Gastroesophageal sphincter (tissue), 3 donors: ENCODE data around the gene FBXO38.

Source experiments
- CTCF ChIP-seq, 4 experiments: fragments of 200-600 bp in 2 of 4; fragments of 450-650 bp in 2 of 4; sonication (generic) in 1 of 4; IDR thresholded peaks; one replicate each; pipeline ENCODE4 v1.5.1; 2017 to 2019; ENCODE audit warnings: antibody characterized with exemption in 4 of 4, mild to moderate bottlenecking in 2 of 4, moderate library complexity in 2 of 4
- EP300 ChIP-seq: sonication (generic); formaldehyde crosslinking; IDR thresholded peaks from one replicate; pipeline ENCODE4 v1.6.1; 2017; ENCODE audit warnings: antibody characterized with exemption, mild to moderate bottlenecking
- POLR2A ChIP-seq, 2 donors: fragments of 450-650 bp; IDR thresholded peaks; one replicate each; pipeline ENCODE4 v1.6.1; 2017; ENCODE audit warnings: antibody characterized with exemption in 2 of 2, mild to moderate bottlenecking in 2 of 2, moderate library complexity in 1 of 2

GRCh38 chr5:148428848-148429247 lies 45.1 kb downstream of the FBXO38 start:
- no peak for TF ChIP-seq POLR2A (IDR thresholded peaks at IDR 0.05)
- no peak for TF ChIP-seq CTCF (IDR thresholded peaks at IDR 0.05)
- no peak for TF ChIP-seq EP300
